Activated T-cell treated with anti-CD3 and anti-CD28 coated beads for 48 hours (primary cell): ENCODE data around the gene ZMYM4.

Experiments
- DNase-seq: peaks from one replicate; pipeline ENCODE4 v3.0.0-alpha.2; 2020; ENCODE audit warnings: low read depth

Gene ZMYM4

DNA sequence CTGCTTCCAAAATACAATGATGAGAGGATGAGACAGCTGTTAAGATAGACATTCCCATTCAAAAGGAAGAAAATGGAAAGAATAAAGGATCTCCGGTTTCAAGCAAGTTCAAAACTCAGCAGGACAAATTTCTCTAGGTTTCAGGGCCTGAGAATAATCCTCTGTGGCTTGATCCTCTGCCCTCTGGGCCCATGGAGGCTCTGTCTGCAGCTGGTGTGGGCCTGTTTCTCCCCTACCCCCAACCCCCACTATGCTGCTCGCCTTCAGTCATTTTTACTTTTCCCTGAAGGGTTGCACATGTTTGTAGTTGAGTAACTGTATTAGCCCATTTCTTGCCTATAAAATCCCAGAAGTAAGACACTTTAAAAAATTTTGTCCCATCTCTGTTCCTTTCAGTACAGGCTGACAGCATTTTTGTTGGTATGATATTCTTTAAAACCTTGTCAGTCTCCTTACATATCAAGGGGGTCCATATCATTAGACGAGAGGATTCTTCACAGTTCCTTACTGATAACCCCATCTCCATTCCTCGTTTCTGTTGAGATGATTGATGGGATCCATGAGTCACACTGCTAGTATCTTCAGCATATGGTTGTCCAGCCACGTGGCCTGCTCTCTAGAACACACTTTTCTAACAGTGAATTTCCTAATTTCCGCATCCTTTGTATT, 10.5 kb downstream of the ZMYM4 start:
- DNase-seq: no peak

DNA sequence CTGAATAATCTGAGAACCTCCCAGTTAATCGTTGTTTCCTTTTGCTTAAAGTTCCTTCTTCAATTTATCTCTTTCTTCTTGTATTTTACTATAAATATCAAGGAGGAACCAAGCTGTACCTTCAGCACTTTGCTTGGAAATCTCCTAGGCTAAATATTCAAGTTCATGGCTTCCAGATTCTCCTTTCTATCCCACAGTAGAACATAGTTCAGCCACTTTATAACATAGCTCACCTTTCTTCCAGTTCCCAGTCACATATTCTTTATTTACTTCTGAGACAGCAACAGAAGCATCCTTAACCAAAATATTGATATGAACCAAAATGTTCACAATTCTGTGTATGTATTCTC, 11.0 kb downstream of the ZMYM4 start:
- DNase-seq: no peak

DNA sequence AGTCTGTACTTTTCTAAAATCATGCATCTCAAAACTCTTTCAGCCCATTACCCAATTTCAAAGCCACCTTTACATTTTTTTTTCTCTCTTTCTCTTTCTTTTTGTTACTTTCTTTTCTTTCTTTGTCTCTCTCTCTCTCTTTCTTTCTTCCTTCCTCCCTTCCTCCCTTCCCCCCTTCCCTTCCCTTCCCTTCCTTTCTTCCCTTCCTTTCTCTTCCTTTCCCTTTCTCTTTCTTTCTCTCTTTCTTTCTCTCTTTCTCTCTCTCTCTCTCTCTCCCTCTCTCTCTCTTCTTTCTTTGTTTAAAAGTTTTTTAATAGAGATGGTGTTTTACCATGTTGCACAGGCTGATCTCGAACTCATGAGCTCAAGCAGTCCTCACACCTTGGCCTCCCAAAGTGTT, 11.5 kb downstream of the ZMYM4 start:
- DNase-seq: no peak

DNA sequence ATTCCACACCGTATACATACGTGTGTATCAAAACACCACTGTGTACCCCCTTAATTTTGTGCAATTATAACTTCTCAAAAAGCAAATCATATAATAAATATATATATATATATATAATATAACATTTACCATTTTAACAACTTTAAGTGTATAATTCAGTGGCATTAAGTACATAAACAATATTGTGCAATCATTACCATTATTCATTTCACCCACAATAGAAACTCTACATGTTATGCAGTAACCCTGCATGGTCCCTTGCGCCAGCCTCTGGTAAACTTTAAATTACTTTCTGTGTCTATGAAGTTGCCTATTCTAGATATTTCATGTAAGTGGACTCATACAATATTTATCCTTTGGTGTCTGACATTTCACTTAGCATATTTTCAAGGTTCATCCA, 13.1 kb downstream of the ZMYM4 start:
- no peak for DNase-seq

DNA sequence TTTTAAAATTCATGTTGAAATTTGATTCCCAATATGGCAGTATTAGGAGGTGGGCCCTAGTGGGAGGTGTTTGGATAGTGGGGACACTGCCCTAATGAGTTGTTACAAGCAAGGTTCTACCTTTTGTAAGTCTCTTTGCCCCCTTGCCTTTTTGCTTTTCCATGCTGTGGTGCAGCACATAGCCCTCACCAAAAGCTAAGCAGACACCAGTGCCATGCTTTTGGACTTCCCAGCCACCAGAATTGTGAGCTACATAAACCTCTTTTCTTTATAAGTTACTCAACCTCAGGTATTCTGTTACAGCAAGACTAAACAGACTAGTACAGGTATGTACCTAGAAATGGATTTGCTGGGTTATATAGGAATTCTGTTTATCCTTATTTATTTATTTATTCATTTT, 13.7 kb downstream of the ZMYM4 start:
- DNase-seq: no peak

DNA sequence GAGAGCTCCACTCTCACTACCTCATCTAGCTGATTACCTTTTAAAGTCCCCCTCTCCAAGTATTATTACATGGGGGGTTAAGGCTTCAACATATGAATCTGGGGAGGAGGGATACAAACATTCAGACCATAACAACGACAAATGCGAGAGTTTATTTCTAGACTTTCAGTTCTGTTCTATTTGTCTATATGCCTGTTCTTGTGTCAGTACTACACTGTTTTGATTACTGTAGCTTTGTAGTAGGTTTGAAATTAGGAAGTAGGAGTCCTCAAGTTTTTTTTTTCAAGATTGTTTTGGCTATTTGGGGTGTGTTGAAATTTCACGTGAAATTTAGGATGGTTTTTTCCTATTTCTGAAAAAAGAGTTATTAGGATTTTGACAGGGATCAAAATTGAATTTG, 16.3 kb downstream of the ZMYM4 start:
- DNase-seq: no peak

DNA sequence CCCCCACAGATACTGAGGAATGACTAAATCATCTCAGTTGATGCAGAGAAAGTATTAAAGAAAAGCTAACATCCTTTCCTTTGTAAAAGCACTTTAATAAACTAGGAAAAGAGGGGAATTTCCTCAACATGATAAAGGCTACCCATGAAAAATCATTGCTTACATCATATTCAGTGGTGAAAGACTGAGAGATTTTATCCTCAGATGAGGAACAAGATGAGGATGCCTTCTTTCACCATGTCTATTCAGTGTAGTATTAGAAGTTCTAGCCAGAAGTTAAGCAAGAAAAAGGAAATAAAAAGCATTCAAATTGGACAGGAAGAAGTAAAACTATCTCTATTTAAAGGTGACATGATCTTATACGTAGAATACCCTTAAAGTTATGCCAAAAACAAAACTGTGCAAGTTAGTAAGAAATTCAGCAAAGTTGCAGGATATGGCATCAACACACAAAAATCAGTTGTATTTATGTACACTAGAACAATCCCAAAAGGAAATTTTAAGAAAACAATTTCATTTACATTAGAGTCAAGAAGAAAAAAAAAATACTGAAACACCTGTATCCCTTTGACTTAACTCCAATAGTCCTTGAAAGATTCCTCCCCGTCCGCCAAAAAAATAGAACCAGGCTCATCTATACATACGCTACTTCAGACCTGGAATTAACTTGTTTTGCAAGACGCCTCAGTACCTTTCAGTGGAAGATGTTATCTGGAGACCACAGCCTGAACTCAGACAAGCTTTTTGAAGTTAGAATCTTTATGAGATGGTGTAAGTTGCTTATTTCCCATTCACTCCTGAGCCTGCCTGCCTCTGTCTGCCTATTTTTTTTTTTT, 17.5 kb downstream of the ZMYM4 start:
- DNase-seq: no peak

DNA sequence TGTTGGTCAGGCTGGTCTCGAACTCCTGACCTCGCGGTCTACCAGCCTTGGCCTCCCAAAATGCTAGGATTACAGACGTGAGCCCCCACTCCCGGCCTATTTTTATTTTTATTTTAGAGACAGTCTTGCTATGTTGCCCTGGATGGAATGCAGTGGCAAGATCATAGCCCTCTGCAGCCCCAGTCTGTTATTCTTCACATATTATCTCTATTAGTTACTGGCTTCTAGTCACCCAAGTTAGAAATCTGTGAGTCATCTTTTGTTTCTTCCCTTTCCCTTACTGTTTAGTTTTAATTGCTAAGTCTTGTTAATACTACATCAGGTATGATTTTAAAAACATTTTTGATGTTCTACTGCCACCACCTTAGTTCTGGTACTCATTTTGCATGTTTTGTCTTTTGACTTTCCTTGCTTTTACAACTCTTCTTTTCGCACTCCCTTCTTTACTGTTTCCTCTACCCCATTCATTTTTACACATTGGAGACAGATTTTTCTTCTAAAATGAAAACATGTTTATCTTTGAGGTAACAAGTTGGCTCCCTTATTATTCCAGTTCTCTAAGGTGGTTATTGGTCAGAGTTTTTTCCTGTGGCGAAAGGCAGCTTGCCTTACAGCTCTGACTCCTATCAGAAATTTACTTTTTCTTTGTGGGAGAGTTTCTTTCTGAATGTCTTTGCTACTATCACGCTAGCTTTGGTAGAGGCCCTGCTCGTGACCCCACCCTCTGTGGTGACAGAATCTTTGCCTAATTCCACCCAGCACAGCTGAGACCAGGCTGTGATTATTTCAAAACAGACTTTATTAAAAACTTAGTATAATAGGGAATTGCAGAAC, 19.5 kb downstream of the ZMYM4 start:
- DNase-seq: no peak

DNA sequence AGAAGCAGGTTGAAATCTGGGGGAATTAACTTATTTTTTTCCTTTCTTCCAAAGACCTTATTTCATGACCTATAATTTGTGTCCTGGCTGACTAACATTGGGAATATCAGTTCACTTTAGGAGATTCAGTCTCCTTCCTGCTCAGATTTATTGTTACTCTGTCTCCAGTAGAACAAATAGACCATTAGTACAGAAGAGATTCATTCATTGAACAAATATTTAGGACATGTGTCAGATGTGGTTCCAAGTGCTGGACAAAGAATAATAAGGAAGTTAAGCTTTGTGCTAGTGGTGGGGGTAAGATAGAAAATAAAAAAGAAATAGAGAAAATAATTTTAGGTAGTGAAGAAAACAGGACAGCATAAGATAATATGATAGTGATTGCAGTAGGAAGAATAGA, 20.3 kb downstream of the ZMYM4 start:
- no peak for DNase-seq

DNA sequence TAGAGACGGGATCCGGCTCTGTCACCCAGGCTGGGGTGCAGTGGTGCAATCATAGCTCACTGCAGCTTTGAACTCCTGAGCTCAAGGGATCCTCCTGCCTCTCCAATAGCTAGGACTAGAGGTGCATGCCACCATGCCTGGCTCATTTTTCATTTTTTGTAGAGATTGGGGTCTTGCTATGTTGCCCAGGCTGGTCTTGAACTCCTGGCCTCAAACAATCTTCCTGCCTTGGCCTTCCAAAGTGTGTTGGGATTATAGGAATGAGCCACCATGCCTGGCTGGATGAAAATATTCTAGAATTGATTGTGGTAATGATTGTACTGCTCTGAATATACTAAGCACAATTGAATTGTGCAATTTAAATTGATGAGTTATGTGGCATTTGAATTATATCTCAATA, 21.9 kb downstream of the ZMYM4 start:
- no peak for DNase-seq

DNA sequence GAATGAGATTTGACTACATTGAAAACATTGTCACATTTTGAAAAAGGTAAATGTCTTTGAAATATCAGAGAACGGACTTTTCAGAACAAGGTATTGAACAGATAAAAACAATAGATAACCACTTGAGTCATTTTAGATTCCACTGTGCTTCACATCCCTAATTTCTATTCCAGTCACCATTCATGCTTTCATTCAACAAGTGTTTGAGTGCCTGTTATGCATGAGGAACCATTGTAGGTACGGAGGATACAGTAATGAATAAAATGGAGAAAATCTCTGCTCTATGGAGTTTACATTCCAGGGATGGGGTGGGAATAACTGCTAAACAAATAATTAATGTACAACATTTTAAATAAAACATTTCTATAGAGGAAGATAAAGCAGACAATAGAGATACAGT, 26.3 kb downstream of the ZMYM4 start:
- no peak for DNase-seq

DNA sequence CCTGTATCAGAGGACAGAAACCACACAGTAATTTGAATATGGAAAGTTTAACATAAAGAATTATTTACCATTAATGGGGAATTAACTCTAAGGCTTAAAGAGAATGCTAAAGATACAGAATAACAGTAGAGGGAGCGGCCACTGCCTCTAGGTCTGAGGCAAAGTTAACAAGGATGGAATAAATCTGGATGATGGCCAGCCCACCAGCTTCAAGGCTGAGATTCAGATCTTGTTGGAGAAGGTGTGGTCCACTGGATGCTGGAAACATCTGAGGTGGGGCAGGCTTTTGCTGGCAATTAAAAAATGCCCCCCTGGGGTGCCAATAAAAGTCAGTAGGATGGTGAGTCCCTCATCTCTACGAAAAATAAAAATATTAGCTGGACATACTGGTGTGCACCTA, 29.4 kb downstream of the ZMYM4 start:
- no peak for DNase-seq

DNA sequence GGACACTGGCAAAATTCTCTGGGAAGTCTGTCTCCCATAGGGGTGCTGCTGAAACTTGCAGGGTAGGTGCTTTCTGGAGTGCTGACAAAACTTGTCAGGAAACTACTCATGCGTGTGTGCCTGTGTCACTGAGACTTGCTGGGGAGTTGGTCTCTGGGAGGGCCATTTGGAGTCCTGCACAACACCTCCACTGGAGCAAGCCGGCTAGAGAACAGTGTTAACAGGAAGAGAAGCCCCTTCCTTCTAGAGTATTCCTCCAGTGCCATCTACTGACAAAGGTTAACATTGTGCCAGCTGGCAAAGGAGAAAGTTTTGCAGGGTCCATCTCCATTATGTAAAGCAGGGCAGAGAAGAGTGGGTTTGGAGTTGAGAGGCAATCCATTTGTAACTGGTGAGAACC, 30.0 kb downstream of the ZMYM4 start:
- DNase-seq: no peak

DNA sequence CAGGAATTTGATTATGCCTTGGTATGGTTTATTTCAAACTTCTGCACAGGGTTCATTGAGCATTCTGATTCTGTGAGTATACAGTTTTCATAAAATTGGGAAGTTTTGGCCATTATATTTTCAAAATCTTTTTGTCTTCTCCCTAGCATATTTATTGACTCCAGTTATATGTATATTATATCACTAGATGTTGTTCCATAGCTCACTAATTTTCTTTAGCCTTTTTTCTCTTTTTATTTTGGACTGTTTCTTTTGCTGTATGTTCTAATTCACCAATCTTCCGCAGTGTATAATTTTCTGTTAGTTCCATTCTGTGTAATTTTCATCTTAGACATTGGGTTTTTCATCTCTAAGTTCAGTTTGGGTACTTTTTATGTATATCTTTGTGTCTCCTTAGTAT, 31.9 kb downstream of the ZMYM4 start:
- no peak for DNase-seq

DNA sequence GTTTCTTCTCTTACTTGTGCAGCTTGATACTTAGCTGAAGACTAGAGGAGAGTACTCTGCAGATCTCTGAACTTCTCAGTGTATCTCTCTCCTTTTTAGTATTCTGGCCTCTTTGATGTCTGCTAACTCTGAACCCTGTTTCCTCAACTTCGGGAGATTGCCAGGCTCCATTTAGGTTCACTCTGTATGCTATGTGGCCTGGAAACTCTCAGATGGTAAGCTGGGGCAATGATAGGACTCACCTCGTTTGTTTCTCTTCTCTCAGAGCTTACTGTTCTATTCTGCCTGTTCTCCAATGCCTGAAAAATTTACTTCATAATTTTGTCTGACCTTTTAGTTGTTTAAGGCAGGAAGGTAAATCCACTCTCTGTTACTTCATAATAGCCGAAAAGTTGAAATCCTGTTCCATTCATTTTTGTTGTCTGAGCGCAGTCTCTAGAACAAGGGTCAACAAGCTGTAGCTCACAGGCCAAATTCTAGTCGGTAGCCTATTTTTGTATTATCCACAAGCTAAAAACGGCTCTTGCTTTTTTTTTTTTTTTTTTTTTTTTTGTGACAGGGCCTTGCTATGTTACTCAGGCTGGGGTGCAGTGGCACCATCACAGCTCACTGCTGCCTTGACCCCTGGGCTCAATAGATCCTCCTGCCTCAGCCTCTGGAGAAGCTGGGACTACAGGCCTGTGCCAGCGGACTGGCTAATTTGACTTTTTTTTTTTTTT, 33.3 kb downstream of the ZMYM4 start:
- DNase-seq: no peak

DNA sequence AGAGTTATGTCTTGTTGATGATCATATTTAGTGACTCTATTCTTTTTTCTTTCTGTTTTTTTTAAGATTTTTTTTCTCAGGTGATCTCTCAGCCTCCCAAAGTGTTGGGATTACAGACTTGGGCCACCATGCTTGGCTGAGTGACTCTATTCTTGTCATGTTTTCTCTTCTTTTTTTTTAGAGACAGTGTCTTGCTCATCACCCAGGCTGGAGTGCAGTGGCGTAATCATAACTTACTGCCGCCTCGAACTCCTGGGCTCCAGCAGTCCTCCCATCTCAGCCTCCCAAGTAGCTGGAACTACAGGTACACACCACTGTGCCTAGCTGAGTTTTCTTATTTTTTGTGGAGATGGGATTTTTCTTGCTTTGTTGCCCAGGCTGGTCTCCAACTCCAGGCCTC, 36.9 kb downstream of the ZMYM4 start:
- DNase-seq: no peak

DNA sequence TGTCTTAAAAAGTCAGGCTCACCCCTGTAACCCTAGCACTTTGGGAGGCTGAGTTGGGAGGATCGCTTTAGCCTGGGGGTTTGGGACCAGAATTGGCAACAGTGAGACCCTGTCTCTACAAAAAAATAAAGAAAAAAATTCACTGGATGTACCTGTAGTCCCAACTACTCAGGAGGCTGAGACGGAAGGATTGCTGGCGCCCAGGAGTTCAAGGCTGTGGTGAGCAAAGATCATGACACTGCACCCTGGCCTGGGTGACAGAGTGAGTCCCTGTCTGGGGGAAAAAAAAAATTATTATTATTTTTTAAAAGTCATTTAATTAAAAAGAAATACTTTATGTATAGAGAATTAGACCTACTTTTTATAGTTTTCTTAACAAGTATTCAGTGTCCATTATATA, 47.1 kb downstream of the ZMYM4 start:
- DNase-seq: no peak

DNA sequence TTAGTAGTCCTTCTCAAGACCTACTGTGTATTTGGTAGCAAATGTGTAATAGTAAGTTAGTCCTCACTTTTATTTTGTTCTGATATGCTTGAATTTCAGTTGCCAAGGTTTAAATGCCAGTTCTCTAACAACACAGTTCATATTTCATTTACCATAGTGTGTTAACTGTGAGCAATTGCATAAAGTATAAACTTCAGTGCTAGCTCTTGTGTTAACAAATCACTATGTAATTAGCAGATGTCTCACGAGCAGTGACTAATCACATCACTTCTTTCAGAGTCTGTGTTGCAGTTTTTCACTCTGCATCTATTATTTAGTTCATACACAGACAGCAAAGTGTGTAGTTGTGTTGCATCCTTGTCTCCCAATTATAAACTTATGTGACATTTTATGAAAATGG, 47.8 kb downstream of the ZMYM4 start:
- no peak for DNase-seq

DNA sequence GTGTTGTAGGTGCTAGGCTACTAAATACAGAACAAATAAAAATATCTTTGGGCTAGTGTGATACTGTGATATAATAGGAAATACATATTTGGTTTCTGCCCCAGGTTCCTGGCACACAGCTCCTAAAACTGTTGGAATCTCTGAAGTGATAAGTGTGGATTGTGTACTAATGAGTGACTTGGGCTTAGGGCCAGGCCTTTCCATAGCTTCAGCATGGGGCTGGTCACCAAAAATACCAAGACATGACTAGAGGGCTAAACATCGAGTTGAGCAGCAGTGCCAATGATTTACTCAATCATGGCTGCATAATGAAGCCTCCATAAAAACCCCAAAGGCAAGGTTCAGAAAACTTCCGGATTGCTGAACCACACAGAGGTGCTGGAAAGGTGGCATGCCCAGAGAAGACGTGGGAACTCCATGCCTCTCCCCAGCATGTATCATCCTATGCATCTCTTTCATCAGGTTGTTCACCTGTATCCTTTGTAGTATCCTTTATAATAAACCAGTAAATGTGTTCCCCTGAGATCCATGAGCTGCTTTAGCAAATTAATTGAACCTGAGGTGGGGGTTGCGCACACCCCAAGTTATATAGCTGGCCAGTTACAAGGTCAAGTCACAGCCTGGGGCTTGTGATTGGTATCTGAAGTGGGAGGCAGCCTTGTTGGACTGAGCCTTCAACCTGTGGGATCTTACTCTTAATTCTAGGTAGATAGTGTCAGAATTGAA, 51.6 kb downstream of the ZMYM4 start:
- no peak for DNase-seq

DNA sequence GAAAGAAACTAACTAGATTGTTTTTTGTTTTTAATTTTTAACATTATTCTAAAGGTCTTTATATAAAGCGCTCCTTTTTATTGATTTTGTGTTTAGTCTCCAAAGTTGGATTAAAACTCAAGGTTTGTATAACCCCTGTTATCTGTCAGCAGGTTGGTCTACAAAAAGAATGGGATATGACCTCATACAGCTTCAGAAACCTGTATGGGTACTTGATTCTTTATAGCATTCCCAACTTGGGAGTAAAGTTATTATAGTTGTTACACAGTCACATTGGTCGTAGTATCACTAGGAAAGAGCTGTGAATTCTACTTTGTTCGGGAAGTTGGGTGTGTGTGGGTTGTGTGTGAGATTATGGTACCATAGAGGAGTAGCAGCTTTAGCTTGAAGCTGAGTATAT, 52.4 kb downstream of the ZMYM4 start:
- DNase-seq: no peak

DNA sequence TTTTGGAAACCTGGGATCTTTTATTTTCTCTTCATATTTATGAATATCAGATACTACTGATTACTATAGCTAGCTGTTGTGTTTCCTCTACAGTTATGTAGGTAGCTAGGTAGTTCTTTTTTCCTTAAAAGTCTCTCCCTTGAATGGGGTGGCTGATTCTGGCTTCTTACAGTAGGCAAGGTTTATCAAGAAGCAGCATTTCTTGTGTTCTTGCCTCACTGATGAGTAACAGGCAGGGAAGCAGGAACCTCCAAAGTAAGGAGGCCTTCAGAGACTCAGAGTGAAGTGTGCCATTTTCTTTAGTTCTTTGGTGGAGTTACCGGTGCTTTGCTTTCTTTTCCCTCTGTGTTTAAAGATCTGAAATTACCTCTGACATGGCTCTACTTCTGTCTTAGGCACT, 56.0 kb downstream of the ZMYM4 start:
- no peak for DNase-seq
